ENCODE measurements around the gene DRGX.

Gene DRGX

DNA sequence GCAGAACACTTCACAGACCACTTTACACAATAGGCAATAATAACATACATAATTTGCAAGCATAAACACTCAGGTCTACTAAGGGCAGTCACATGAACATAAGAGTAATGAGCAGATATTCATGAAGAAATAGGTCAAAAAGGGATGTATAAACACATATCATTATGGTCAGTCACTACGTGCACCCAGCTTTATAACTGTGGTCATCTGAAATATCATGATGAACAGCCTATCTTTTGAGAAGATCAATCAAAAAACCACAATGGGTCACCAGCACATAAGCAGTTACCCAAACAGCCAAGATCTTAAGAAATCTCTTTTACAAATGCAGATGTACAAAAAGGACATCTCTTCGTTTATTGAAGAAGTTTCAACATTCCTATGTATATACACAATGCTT is 35.5 kb upstream of the DRGX start:
- TF ChIP-seq, protein P1, sequence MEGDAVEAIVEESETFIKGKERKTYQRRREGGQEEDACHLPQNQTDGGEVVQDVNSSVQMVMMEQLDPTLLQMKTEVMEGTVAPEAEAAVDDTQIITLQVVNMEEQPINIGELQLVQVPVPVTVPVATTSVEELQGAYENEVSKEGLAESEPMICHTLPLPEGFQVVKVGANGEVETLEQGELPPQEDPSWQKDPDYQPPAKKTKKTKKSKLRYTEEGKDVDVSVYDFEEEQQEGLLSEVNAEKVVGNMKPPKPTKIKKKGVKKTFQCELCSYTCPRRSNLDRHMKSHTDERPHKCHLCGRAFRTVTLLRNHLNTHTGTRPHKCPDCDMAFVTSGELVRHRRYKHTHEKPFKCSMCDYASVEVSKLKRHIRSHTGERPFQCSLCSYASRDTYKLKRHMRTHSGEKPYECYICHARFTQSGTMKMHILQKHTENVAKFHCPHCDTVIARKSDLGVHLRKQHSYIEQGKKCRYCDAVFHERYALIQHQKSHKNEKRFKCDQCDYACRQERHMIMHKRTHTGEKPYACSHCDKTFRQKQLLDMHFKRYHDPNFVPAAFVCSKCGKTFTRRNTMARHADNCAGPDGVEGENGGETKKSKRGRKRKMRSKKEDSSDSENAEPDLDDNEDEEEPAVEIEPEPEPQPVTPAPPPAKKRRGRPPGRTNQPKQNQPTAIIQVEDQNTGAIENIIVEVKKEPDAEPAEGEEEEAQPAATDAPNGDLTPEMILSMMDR (IDR thresholded peaks at IDR 0.05; ENCODE audit: control extremely low read depth, extremely low read depth, low read depth, missing control alignments), result no peak
- DNase-seq (ENCODE audit: extremely low spot score), result no peak
- CTCF ChIA-PET, result no interaction called here
- POLR2A ChIA-PET, result no interaction called here

DNA sequence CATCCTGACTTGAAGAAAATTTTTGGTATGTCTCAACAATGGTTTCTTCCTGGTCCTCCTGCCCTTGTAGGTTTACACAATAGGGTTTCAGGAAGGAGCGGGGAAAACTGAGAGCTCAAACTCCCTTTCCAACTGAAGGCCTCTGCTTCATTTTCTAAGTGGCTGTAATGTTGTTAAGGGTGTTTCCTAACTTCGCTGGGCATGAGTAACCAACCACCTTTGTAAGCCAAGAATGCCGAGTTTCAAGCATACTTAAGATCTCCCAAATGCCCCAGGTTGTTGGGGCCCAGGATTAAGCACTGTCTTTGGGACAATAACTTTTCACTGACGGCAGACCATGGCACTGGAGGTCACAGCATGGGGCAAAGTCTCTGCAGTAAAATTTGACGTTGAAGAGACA is 33.6 kb upstream of the DRGX start:
- DNase-seq (ENCODE audit: extremely low spot score), result no peak
- TF ChIP-seq, protein P1 (IDR thresholded peaks at IDR 0.05; ENCODE audit: control extremely low read depth, extremely low read depth, low read depth, missing control alignments), result no peak
- POLR2A ChIA-PET, result no interaction called here
- CTCF ChIA-PET, result interaction anchor here (0.9 to 2.1 kb wide), 2 partner anchors 16 to 22 kb away, joined by 3 to 10 read pairs; no protein-coding TSS in a partner anchor

DNA sequence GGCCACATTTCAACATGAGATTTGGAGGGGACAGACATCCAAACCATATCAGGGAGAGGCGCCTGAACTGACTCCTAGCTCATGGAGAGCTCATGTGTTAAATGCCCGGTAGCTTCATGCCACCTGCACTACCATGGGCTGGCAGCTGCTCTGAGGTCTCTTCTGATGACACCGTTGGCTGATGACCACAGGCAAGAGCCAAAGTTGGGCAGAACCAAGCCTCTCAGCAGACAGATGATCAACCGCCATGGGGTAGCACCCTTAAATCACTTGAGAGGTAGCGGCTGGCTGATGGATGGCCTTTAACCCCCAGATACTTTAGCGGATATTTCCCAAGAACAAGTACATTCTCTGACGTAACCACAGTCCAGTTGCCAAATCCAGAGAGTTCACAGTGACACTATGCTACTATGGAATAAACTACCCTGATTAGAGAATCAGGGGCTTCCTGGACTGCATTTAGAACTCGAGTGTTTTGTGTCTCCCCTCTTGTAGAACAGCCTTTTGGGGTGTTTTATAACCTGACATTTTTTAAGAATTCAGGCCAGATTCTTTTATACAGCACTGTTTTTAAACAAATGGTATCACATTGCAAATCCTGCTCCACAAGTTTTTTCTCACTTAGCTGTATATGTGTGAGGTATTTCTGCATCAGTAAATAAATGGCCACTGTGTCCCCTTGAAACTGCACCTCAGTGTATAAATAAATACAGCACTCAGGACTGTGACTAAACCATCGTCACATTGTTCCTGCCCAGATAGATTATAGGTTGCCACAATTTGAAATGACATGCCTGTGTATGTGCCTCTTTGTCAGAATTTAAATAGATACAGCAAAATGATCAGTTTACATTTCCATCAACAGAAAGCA is 30.8 kb upstream of the DRGX start:
- ChIA-PET POLR2A (no interaction called here), CTCF (interaction anchor here (1.1 to 2.1 kb wide), 4 partner anchors 10 to 19 kb away, joined by 3 to 5 read pairs (median 4); no protein-coding TSS in a partner anchor)
- TF ChIP-seq, protein P1 (IDR thresholded peaks at IDR 0.05; ENCODE audit: control extremely low read depth, extremely low read depth, low read depth, missing control alignments), result no peak
- no peak for DNase-seq (ENCODE audit: extremely low spot score)

GRCh38 chr10:49419005-49419404 is 23.1 kb upstream of the DRGX start:
- POLR2A ChIA-PET, result no interaction called here
- DNase-seq (ENCODE audit: extremely low spot score), result no peak
- CTCF ChIA-PET, result interaction anchor here (4.0 kb wide), 1 partner anchor 11 kb away, joined by 22 read pairs; no protein-coding TSS in a partner anchor
- TF ChIP-seq, protein P1 (IDR thresholded peaks at IDR 0.05; ENCODE audit: control extremely low read depth, extremely low read depth, low read depth, missing control alignments), result no peak

DNA sequence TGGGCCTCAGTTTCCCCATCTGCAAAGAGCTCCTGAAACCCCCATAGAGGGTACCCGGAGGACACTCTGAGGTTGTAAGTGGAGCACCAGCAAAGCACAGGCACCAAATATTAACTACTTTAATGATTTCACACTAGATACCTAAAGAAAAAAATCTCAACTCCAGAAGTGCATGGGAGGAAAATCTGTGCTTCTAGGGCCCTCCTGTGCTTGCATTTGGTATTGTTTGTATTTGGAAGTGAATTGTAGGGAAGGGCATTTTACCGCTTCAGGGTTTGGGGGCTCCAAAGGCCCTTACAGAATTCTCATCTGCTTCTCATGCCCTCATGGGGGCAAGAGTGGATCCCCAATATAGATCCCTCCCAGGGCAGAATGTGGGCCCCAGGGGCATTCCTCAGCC is 22.4 kb upstream of the DRGX start:
- ChIA-PET POLR2A (no interaction called here), CTCF (interaction anchor here (4.0 kb wide), 1 partner anchor 11 kb away, joined by 22 read pairs; no protein-coding TSS in a partner anchor)
- TF ChIP-seq, protein P1 (IDR thresholded peaks at IDR 0.05; ENCODE audit: control extremely low read depth, extremely low read depth, low read depth, missing control alignments), result no peak
- DNase-seq (ENCODE audit: extremely low spot score), result no peak

DNA sequence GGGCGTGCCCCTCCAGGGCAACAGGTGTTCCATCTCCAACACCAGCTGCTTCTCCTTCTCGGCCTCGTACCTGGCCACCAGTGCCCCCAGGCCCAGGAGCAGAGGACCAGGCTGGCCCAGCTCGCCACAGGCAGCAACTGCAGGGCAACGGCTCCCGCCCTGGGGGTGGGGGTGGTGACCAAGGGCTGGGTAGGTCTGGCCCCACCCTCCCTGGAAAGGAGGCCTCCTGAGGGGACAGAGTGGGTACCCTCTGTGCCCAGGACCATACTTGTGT is 22.1 kb upstream of the DRGX start:
- POLR2A ChIA-PET, result no interaction called here
- DNase-seq (ENCODE audit: extremely low spot score), result no peak
- CTCF ChIA-PET, result interaction anchor here (4.0 kb wide), 1 partner anchor 10 kb away, joined by 22 read pairs; no protein-coding TSS in a partner anchor
- TF ChIP-seq, protein P1 (IDR thresholded peaks at IDR 0.05; ENCODE audit: control extremely low read depth, extremely low read depth, low read depth, missing control alignments), result no peak

Measured in GM10248 (cell line).